Measurements from ENCODE around the gene MIEN1. TPM values are rescaled to one million over a fixed set of nuclear protein-coding genes. Genes with fewer than 3 reads are reported as not detected.

The MIEN1 gene
- total RNA-seq, 1 donor from 2014 or later: 20.1 TPM

DNA sequence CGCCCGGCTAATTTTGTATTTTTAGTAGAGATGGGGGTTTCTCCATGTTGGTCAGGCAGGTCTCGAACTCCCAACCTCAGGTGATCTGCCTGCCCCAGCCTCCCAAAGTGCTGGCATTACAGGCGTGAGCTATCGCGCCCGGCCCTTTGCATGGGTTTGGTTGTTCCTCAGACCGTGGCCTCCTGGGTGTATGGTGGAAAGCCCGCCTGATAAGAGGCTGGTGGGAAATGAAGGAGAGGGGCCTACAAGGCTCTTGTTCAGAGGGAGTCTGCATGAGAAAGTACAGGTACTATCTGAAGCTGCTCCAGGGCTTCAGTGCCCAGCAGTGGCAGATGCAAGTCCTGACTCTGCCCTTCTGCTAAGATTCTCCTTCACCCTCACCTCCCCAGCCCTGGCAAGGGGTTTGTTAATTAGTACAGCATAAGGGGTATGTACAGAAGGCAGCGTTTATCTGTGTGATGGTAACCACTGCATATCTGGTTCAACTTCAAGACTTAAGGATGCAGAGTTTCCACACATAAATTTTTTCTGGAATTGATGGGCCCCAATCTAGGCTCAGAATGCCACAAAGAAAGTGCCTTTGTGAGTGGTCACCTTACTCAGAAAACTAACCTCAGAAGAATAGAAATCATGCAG lies 31.6 kb upstream of the MIEN1 start:
- H3K9me3 Mint-ChIP-seq: no peaks in the 10 kb centered on the region
- peaks cover 8% of the 10 kb centered on the region for H3K4me1 ChIP-seq
- H3F3A ChIP-seq (ENCODE audit: low read depth): no peaks in the 10 kb centered on the region
- H3K27me3 ChIP-seq: no peaks in the 10 kb centered on the region
- H3K9me3 ChIP-seq (ENCODE audit: low read depth): no peaks in the 10 kb centered on the region
- H3K27ac ChIP-seq: no peak overlapping the region
- H4K20me1 ChIP-seq (ENCODE audit: low read depth): no peaks in the 10 kb centered on the region
- no peaks in the 10 kb centered on the region for H3K36me3 Mint-ChIP-seq
- no peak overlapping the region for H3K9ac ChIP-seq
- no peak overlapping the region for H3K27ac Mint-ChIP-seq
- no peak for DNase-seq (ENCODE audit: low spot score)
- no peak overlapping the region for H3K4me2 ChIP-seq
- no peaks in the 10 kb centered on the region for H3K36me3 ChIP-seq
- TF ChIP-seq EZH2 (IDR thresholded peaks at IDR 0.05) (no peak), EZH2phosphoT487 (IDR thresholded peaks at IDR 0.05) (no peak)
- TF ChIP-seq, protein P1, sequence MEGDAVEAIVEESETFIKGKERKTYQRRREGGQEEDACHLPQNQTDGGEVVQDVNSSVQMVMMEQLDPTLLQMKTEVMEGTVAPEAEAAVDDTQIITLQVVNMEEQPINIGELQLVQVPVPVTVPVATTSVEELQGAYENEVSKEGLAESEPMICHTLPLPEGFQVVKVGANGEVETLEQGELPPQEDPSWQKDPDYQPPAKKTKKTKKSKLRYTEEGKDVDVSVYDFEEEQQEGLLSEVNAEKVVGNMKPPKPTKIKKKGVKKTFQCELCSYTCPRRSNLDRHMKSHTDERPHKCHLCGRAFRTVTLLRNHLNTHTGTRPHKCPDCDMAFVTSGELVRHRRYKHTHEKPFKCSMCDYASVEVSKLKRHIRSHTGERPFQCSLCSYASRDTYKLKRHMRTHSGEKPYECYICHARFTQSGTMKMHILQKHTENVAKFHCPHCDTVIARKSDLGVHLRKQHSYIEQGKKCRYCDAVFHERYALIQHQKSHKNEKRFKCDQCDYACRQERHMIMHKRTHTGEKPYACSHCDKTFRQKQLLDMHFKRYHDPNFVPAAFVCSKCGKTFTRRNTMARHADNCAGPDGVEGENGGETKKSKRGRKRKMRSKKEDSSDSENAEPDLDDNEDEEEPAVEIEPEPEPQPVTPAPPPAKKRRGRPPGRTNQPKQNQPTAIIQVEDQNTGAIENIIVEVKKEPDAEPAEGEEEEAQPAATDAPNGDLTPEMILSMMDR (IDR thresholded peaks at IDR 0.05): no peak
- no peak overlapping the region for H2AFZ ChIP-seq (replicated peaks)
- H3K4me1 Mint-ChIP-seq: peaks cover 5% of the 10 kb centered on the region
- H3K4me3 Mint-ChIP-seq: no peak overlapping the region
- peaks cover 13% of the 10 kb centered on the region for H3K27me3 Mint-ChIP-seq (ENCODE audit: insufficient read depth, low read depth)
- no peak overlapping the region for H3K4me3 ChIP-seq
- no peaks in the 10 kb centered on the region for H3K79me2 ChIP-seq (ENCODE audit: low read depth)

- Histone ChIP-seq H3K4me1 (peaks cover 12% of the 10 kb centered on the region), H3K4me2 (no peak overlapping the region), H3K79me2 (ENCODE audit: low read depth) (no peaks in the 10 kb centered on the region), H3K36me3 (no peaks in the 10 kb centered on the region), H3K4me3 (no peak overlapping the region), H4K20me1 (ENCODE audit: low read depth) (no peaks in the 10 kb centered on the region), H3K9ac (no peak overlapping the region), H3F3A (ENCODE audit: low read depth) (peaks cover 9% of the 10 kb centered on the region), H3K27ac (no peak overlapping the region), H2AFZ (replicated peaks) (no peak overlapping the region), H3K9me3 (ENCODE audit: low read depth) (no peaks in the 10 kb centered on the region), H3K27me3 (peaks cover 19% of the 10 kb centered on the region)
- no peak for DNase-seq (ENCODE audit: low spot score)
- Mint-ChIP-seq H3K27me3 (ENCODE audit: insufficient read depth, low read depth) (peaks cover 18% of the 10 kb centered on the region), H3K4me1 (peaks cover 11% of the 10 kb centered on the region), H3K4me3 (no peak overlapping the region), H3K36me3 (no peaks in the 10 kb centered on the region), H3K9me3 (no peaks in the 10 kb centered on the region), H3K27ac (no peak overlapping the region)
- TF ChIP-seq, protein P1 (IDR thresholded peaks at IDR 0.05): no peak
- no peak for TF ChIP-seq EZH2phosphoT487 (IDR thresholded peaks at IDR 0.05)
- no peak for TF ChIP-seq EZH2 (IDR thresholded peaks at IDR 0.05)
These were observed 28.9 kb upstream of the MIEN1 start for GRCh38 chr17:39759204-39759603.

GRCh38 chr17:39757931-39758873 lies 27.9 kb upstream of the MIEN1 start:
- Histone ChIP-seq H3F3A (ENCODE audit: low read depth) (peaks cover 9% of the 10 kb centered on the region), H3K27ac (no peak overlapping the region), H4K20me1 (ENCODE audit: low read depth) (no peaks in the 10 kb centered on the region), H2AFZ (replicated peaks) (no peak overlapping the region), H3K4me1 (peaks cover 12% of the 10 kb centered on the region), H3K79me2 (ENCODE audit: low read depth) (no peaks in the 10 kb centered on the region), H3K27me3 (peaks cover 27% of the 10 kb centered on the region), H3K4me2 (no peak overlapping the region), H3K36me3 (no peaks in the 10 kb centered on the region), H3K9me3 (ENCODE audit: low read depth) (no peaks in the 10 kb centered on the region), H3K4me3 (no peak overlapping the region), H3K9ac (no peak overlapping the region)
- no peaks in the 10 kb centered on the region for H3K9me3 Mint-ChIP-seq
- H3K36me3 Mint-ChIP-seq: no peaks in the 10 kb centered on the region
- no peak overlapping the region for H3K4me3 Mint-ChIP-seq
- DNase-seq (ENCODE audit: low spot score): no peak
- H3K27me3 Mint-ChIP-seq (ENCODE audit: insufficient read depth, low read depth): peaks cover 18% of the 10 kb centered on the region
- H3K27ac Mint-ChIP-seq: no peak overlapping the region
- H3K4me1 Mint-ChIP-seq: peaks cover 11% of the 10 kb centered on the region
- TF ChIP-seq EZH2 (IDR thresholded peaks at IDR 0.05) (no peak), EZH2phosphoT487 (IDR thresholded peaks at IDR 0.05) (no peak)
- TF ChIP-seq, protein P1 (IDR thresholded peaks at IDR 0.05): no peak

Data from neural progenitor cell (in vitro differentiated cells).